Measurements from ENCODE around the gene MAPKAP1. TPM values are rescaled to one million over a fixed set of nuclear protein-coding genes. Genes with fewer than 3 reads are reported as not detected.

MAPKAP1 gene
- total RNA-seq, 1 donor from 2014 or later, result 63.4 TPM

DNA sequence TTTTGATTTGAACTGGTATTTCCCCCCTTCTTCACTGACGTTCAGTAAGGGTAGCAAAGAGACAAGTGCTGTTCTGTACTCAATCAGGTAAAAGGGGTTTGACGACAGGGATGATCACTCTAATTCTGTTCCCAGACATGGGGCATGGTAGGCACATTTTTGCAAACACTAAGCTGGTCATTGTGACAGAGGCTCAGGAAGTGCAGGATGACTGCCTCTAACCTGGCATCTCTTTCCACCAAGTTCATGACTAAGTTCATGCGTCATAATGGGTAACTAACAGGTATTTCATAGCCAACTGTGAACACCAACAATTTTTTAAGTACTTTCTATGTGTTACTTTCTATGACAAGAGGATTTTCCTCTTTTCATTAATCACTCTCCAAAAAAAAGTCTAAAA, 166.5 kb downstream of the MAPKAP1 start:
- Mint-ChIP-seq H3K27me3 (ENCODE audit: low read depth) (no peaks in the 10 kb centered on the region), H3K9me3 (no peaks in the 10 kb centered on the region), H3K4me1 (no peaks in the 10 kb centered on the region), H3K36me3 (ENCODE audit: low read depth) (peaks cover 3% of the 10 kb centered on the region), H3K4me3 (no peak overlapping the region), H3K27ac (ENCODE audit: unreplicated experiment) (no peak overlapping the region)
- TF ChIP-seq, protein P1, sequence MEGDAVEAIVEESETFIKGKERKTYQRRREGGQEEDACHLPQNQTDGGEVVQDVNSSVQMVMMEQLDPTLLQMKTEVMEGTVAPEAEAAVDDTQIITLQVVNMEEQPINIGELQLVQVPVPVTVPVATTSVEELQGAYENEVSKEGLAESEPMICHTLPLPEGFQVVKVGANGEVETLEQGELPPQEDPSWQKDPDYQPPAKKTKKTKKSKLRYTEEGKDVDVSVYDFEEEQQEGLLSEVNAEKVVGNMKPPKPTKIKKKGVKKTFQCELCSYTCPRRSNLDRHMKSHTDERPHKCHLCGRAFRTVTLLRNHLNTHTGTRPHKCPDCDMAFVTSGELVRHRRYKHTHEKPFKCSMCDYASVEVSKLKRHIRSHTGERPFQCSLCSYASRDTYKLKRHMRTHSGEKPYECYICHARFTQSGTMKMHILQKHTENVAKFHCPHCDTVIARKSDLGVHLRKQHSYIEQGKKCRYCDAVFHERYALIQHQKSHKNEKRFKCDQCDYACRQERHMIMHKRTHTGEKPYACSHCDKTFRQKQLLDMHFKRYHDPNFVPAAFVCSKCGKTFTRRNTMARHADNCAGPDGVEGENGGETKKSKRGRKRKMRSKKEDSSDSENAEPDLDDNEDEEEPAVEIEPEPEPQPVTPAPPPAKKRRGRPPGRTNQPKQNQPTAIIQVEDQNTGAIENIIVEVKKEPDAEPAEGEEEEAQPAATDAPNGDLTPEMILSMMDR (conservative IDR thresholded peaks at IDR 0.05), result no peak
- no peak for DNase-seq (ENCODE audit: low read depth, low spot score)

DNA sequence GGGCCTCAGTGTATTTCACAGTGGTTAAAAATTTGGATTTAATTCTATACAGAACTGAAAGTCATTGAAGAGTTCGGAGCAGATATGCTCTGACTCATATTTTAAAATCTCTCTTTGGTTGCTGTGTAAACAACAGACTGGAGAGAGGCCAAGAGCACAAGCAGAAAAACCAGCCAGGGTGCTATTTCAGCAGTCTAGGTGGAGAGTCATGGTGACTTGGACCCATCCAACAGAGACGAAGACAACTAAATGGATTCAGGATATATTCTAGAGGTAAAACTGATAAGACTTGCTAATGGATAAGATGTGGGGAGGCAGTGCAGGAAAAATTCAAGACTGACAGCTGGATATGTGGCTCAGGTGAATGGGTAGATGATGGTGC, 168.9 kb downstream of the MAPKAP1 start:
- TF ChIP-seq, protein P1 (conservative IDR thresholded peaks at IDR 0.05), result no peak
- H3K27ac Mint-ChIP-seq (ENCODE audit: unreplicated experiment), result no peak overlapping the region
- H3K4me3 Mint-ChIP-seq, result no peak overlapping the region
- DNase-seq (ENCODE audit: low read depth, low spot score), result no peak
- H3K9me3 Mint-ChIP-seq, result no peaks in the 10 kb centered on the region
- H3K4me1 Mint-ChIP-seq, result no peaks in the 10 kb centered on the region
- H3K36me3 Mint-ChIP-seq (ENCODE audit: low read depth), result peaks cover 3% of the 10 kb centered on the region
- H3K27me3 Mint-ChIP-seq (ENCODE audit: low read depth), result no peaks in the 10 kb centered on the region

DNA sequence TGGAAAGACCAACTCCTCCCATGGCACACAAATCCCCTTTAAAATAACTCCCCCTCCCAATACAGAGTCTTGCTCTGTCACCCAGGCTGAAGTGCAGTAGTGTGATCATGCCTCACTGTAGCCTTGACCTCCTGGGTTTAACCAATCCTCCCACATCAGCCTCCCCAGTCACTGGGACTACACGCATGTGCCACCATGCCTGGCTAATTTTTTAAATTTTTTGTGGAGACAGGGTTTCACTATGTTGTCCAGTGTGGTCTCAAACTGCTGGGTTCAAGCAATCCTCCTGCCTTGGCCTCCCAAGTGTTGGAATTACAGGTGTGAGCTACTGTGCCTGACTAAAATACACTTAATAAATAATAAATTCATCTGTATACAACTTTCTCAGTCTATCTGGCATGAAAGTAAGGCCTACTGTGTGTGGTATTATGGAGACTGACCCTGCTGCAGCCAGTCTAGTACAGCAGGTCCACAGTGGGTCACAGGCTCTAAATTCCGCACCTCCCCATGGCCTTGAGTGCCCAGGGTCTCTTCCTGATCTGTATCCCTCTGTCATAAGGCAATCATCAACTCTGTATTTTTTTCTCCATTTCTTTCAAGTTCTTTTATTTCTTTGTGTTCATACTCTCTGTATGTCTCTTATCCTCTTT, 169.4 kb downstream of the MAPKAP1 start:
- Mint-ChIP-seq H3K4me3 (no peak overlapping the region), H3K9me3 (no peaks in the 10 kb centered on the region), H3K4me1 (no peaks in the 10 kb centered on the region), H3K27me3 (ENCODE audit: low read depth) (no peaks in the 10 kb centered on the region), H3K27ac (ENCODE audit: unreplicated experiment) (no peak overlapping the region), H3K36me3 (ENCODE audit: low read depth) (peaks cover under 1% of the 10 kb centered on the region)
- no peak for DNase-seq (ENCODE audit: low read depth, low spot score)
- TF ChIP-seq, protein P1 (conservative IDR thresholded peaks at IDR 0.05), result no peak

DNA sequence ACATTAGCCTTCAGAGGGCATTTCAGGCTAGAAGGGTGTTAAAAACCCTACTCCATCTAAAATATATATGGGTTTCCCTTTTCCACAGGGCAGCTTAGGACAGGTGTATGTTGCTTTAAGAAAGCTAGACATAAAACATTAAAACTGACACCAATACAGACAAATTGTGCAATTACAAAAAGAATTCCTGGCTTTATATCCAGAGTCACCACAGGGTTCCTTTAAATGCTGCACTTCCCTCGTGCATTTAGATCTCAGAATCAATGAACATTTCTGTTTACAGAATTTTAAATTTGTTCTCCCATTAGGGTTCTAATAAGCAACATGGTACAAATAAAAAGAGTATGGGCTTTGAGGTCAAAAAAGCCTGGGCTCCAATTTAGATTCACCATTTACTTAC, 170.2 kb downstream of the MAPKAP1 start:
- Mint-ChIP-seq H3K36me3 (ENCODE audit: low read depth) (no peaks in the 10 kb centered on the region), H3K27ac (ENCODE audit: unreplicated experiment) (no peak overlapping the region), H3K9me3 (no peaks in the 10 kb centered on the region), H3K4me1 (no peaks in the 10 kb centered on the region), H3K27me3 (ENCODE audit: low read depth) (no peaks in the 10 kb centered on the region), H3K4me3 (no peak overlapping the region)
- no peak for DNase-seq (ENCODE audit: low read depth, low spot score)
- TF ChIP-seq, protein P1 (conservative IDR thresholded peaks at IDR 0.05), result no peak

DNA sequence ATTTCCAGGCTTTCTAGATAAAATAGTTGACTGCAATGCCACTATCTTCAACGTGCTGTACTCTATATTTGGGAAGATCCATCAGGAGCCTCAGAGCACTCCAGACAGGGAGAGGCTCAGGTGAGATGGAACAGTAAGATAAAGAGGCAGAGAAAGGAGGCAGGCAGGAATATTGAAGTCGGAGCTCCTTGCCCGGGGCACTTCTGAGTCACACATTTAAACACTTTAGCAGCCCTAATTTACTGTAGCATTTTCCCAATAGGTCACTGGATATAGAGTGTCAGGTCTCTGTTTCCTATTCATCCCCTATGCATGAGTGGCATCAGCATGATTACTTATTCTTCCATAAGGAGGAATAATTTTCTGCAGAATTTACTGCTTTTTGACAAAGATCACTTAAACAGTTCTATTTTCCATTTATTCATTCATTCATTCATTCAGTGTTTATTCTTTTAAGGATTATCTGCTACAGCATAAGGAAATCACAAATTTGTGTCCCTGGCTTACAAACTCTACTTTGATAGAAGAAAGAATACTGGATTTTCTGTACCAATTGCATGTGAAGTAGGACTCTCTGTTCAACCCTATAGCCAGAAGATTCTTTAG, 170.7 kb downstream of the MAPKAP1 start:
- Mint-ChIP-seq H3K4me3 (no peak overlapping the region), H3K36me3 (ENCODE audit: low read depth) (no peaks in the 10 kb centered on the region), H3K27me3 (ENCODE audit: low read depth) (no peaks in the 10 kb centered on the region), H3K4me1 (no peaks in the 10 kb centered on the region), H3K27ac (ENCODE audit: unreplicated experiment) (no peak overlapping the region), H3K9me3 (no peaks in the 10 kb centered on the region)
- no peak for DNase-seq (ENCODE audit: low read depth, low spot score)
- TF ChIP-seq, protein P1 (conservative IDR thresholded peaks at IDR 0.05), result no peak

Data from neural crest cell (in vitro differentiated cells).